Iris pigment epithelial cell (primary cell): ENCODE measurements around the gene ATP10A.

Experiments used
- DNase-seq: peaks from one replicate; pipeline ENCODE4 v3.0.0-alpha.2; 2011; ENCODE audit warnings: low read depth

ATP10A gene

GRCh38 chr15:25824618-25825017 lies 38.5 kb downstream of the ATP10A start:
- no peak for DNase-seq

- no peak for DNase-seq
Measured at GRCh38 chr15:25812845-25813244, 50.3 kb downstream of the ATP10A start.

DNA sequence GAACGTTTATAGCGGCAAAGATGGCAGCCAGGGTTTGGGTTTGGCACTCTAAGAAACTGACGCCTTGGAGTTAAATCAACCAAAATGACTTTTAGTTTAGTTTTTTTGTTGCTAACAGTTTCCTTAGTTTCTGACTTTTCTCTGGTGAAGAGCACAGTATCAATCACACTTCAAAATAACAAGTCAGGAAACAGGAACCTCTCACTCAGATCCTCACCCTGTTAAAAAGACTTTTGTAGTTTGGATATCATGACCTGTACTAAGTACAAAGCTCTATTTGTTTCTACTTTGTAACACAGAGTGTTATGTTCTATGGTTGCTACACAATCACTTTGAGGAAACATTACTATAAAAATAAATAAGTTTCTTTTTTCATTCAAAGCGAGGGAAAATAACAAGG lies 51.1 kb downstream of the ATP10A start:
- no peak for DNase-seq

DNA sequence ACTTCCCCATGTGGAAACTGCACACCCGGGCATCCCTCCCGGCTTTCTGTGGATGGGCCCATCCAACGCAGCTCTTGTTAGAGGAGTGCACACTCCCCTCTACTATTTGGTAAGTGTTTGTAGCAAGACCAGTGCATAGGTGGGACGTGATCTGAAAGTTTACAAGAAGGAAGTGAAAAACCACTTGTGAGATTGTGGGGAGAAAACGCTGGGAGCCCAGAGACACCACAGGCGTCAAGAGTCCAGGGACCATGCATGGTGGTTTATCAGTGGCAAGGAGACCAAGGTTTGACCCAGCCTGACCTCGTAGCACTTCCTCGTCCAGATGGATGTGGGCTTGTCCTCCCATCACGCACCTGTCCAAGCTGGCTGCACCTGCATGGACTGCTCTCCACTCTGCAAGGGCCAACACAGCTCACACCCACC lies 51.6 kb downstream of the ATP10A start:
- DNase-seq: no peak

- no peak for DNase-seq
Measured at GRCh38 chr15:25810631-25811091, 52.5 kb downstream of the ATP10A start.

DNA sequence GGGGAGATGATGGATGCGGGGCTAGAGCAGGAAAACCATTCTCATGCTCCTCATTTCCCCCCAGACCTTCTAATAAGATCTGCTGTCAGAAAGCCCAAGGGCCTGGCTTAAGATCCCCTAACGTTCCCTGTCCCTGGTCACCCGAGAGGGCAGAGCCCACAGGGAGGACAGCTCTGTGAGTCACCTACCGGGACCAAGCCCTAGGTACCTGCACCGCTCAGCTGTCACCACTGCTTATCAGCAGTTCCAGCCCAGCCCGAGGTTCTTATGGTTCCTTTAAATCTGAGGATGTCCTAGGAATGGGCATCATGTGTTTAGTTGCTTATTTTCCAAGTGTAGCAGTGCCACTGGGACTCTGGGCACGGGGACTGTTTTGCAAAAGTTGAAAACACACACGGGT lies 53.0 kb downstream of the ATP10A start:
- DNase-seq: no peak

GRCh38 chr15:25807063-25807462 lies 56.1 kb downstream of the ATP10A start:
- DNase-seq: no peak

- DNase-seq: no peak
Measured at GRCh38 chr15:25805031-25805430, 58.1 kb downstream of the ATP10A start.

DNA sequence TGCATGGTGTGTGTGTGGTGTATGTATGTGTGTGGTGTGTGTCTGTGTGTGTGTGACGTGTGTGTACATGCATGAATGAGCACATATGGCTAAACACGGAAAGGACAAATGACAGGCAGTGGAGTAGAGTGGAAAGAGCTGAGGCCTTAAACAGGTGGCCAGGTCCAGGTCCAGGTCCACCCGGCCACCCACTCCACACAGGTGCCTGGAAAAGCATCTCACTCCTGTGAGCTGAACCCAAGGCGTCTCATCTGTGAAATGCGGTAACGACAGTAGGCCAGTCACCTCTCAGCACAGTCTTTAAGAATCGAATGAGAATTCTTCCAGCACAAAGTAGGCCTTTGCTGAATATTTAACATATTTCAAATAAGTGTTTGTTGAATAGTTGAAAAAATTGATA lies 58.7 kb downstream of the ATP10A start:
- no peak for DNase-seq

GRCh38 chr15:25803541-25803940 lies 59.6 kb downstream of the ATP10A start:
- DNase-seq: no peak

- no peak for DNase-seq
Measured at GRCh38 chr15:25803036-25803435, 60.1 kb downstream of the ATP10A start.

DNA sequence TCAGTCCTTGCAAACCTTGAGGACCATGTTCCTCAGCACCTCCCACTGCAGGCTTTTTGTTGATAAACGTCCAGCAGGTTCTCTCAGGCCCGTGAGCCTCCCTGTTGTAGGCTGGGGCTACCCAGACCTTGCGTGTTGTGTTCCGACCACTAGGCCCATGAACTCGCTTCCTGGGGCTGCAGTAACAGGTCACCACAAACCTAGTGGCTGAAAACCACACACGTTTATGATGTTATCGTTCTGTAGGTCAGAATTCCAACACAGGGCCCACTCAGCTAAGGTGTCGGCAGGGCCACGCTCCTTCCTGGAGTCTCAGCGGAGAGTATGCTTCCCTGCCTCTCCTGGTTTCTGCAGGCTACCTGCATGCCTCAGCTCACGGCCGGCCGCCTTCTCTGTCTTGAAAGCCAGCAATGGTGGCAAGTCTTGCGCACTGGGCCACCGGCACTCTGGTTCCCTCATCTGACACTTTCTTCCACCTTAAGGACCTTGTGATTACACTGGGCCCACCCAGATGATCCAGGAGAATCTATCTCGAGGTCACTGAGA lies 60.8 kb downstream of the ATP10A start:
- no peak for DNase-seq

- no peak for DNase-seq
Measured at GRCh38 chr15:25801586-25802284, 61.4 kb downstream of the ATP10A start.

DNA sequence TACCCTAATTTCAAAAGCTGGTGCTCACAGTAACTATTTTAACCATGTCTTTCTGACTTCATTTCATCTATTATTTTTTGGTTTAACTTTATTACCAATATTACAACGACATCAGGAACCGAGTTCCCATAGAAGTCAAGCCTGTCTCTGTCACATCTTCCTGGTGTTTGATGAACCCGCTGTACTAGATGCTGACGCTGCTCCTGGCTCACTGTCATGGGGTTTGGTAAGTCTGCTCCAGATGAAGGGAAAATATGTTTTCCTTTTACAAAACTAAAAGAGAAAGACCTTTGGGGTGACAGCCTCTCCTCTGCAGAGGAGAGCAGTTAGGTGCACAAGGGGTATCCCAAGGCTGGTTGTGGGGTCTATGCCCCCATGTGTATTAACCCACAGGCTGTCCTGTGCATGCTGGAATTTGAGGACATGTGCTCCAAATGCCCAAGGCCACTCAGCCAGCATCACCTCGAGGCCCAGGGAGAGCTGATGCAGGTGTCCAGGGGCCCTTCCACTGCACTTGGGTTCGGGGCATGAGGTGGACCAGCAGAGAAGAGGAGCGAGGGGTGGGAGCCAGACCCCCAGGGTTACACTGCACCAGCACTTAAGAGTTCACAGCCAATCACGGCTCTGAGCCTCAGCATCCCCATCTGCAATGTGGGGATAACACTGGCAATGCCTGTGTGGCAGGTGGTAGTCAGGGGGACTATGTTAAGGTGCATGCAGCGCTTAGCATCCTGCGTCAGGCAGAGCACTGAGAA lies 62.2 kb downstream of the ATP10A start:
- no peak for DNase-seq

- no peak for DNase-seq
Measured at GRCh38 chr15:25799906-25800700, 63.0 kb downstream of the ATP10A start.

GRCh38 chr15:25797936-25798901 lies 64.9 kb downstream of the ATP10A start:
- no peak for DNase-seq

DNA sequence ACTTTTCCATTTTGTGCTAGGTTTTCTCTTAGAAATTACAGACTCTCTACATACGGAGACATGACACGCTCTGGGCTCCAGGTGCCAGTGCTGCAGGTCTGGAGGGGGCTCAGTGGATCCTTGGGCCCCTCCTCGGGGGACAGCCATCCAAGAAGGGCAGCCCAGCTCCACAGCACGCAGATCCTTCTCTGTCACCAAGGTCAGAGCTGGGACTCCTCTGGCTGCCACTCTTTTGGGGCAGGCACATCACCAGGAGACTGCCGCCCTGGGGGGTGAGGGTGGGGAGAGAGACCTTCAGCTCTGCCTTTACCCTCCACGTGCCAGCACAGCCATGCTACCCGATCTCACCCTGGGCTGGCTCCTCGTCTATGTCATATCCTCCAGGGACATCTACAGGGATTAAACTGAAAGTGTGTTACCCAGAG lies 65.6 kb downstream of the ATP10A start:
- no peak for DNase-seq

DNA sequence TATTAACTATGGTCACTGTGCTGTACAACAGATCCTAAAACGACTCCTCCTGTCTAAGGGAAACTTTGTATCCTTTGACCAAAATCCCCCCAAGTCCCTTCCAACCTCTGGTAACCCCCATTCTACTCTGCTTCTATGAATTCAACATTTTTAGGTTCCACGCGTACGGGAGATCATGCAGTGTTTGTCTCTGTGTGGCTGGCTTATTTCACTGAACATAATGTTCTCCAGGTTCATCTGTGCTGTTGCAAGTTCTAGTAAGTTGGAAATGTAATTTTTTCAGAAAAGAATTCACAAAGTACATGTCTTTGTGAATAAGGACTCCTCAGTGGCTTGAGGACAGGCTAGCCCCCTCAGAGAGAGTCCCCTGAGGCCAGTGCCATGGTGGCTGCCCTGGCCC lies 66.1 kb downstream of the ATP10A start:
- no peak for DNase-seq

- no peak for DNase-seq
Measured at GRCh38 chr15:25796395-25796794, 66.7 kb downstream of the ATP10A start.

DNA sequence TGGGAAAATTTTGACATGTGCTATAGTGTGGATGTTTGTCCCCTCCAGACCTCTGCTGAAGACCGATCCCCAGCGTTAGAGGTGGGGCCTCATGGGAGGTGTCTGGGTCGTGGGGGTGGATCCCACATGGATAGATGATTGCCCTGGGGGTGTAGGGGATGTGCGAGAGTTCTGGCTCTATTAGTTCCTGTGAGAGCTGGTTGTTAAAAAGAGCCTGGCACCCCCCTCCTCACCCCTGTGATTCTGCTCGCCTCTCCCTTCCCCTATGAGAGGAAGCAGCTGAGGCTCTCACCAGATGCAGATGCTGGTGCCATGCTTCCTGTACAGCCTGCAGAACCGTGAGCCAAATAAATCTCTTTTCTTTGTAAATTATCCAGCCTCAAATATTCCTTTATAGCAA lies 67.4 kb downstream of the ATP10A start:
- no peak for DNase-seq

- no peak for DNase-seq
Measured at GRCh38 chr15:25795061-25795460, 68.1 kb downstream of the ATP10A start.
